Esophagus muscularis mucosa (tissue), 3 donors: ENCODE measurements around the gene REEP5.

Source experiments
- POLR2A ChIP-seq: fragments of 450-650 bp; IDR thresholded peaks from one replicate; pipeline ENCODE4 v1.6.1; 2017; ENCODE audit warnings: antibody characterized with exemption, moderate library complexity, mild to moderate bottlenecking, low read depth
- POLR2AphosphoS5 ChIP-seq, 2 donors: sonication (generic); formaldehyde crosslinking; IDR thresholded peaks; one replicate each; pipeline ENCODE4 v1.6.1; 2017; ENCODE audit warnings: antibody characterized with exemption in 2 of 2
- TF ChIP-seq, protein P1 (sequence below), 3 experiments: fragments of 200-600 bp in 2 of 3; fragments of 450-650 bp in 1 of 3; sonication (generic) in 2 of 3; IDR thresholded peaks; one replicate each; pipeline ENCODE4 v1.5.1; 2017 to 2019; ENCODE audit warnings: antibody characterized with exemption in 3 of 3, mild to moderate bottlenecking in 2 of 3, moderate library complexity in 1 of 3

DNA sequence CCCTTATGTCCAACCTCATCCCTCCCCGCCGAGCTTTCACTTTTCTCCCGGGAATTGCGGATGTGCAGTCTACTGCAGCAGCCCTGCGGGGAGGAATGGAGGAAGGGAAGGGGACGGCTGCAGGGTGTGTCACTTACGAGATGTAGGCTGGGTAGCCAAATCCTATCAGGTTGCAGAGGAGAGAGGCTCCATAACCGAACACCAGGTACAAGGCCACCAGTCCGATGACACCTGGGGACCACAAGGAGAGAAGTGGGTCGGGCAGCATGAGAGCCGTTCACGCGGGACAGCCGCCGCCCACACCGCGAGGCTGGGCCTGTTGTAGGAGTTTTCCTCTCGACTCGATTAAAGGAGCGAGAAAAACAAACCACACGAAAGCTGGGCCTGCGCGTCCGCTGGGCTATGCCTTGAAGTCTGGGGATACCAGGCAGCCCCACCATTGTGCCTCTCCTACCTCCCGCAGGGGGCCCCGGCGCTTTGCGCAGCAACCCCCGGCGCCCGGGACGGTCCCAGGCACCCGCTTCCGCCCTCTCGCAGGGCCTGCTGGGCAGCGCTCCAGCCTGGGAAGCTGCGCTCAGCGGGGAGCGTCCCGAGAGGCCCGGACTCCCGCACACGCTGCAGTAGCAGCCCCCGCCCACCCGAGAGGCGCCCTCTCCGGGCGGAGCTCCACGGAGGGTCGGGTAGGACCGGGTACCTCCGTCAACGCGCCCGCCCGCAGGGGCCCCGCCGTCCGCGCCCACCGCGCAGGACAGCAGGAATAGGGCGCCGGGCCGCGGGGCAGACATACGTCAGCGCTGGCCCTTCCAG, 798 bp downstream of the REEP5 start:
- TF ChIP-seq, protein P1, sequence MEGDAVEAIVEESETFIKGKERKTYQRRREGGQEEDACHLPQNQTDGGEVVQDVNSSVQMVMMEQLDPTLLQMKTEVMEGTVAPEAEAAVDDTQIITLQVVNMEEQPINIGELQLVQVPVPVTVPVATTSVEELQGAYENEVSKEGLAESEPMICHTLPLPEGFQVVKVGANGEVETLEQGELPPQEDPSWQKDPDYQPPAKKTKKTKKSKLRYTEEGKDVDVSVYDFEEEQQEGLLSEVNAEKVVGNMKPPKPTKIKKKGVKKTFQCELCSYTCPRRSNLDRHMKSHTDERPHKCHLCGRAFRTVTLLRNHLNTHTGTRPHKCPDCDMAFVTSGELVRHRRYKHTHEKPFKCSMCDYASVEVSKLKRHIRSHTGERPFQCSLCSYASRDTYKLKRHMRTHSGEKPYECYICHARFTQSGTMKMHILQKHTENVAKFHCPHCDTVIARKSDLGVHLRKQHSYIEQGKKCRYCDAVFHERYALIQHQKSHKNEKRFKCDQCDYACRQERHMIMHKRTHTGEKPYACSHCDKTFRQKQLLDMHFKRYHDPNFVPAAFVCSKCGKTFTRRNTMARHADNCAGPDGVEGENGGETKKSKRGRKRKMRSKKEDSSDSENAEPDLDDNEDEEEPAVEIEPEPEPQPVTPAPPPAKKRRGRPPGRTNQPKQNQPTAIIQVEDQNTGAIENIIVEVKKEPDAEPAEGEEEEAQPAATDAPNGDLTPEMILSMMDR (IDR thresholded peaks at IDR 0.05): peak in 1 of 3 experiments; percentile 7
- TF ChIP-seq POLR2AphosphoS5 (IDR thresholded peaks at IDR 0.05) (peak in 1 of 2 donors; percentile 9), POLR2A (no peak)
